Smooth muscle cell (in vitro differentiated cells): ENCODE data around the gene CHST14. TPM values are rescaled to one million over a fixed set of nuclear protein-coding genes. Genes with fewer than 3 reads are reported as not detected.

Experiments used
- DNase-seq: peaks from one replicate; lab custom pipeline; 2025; ENCODE audit not compliant: unreplicated experiment; lab: John Stamatoyannopoulos, UW
- H2AFZ ChIP-seq: fragments of 200-600 bp; sonication (generic); 2 replicates; pipeline ENCODE4 v1.6.0; 2016; ENCODE audit warnings: antibody characterized with exemption, low read depth, mild to moderate bottlenecking
- H3F3A ChIP-seq: fragments of 200-600 bp; sonication (generic); 2 replicates; pipeline ENCODE4 v1.6.0; 2017; ENCODE audit warnings: antibody characterized with exemption, low read depth
- H3K27ac ChIP-seq: fragments of 200-600 bp; sonication (generic); 2 replicates; pipeline ENCODE4 v1.5.1; 2016; ENCODE audit warnings: low read depth, mild to moderate bottlenecking
- H3K27me3 ChIP-seq: fragments of 200-600 bp; sonication (generic); 2 replicates; pipeline ENCODE4 v1.6.1; 2016; ENCODE audit warnings: low read depth, mild to moderate bottlenecking
- H3K36me3 ChIP-seq: fragments of 200-600 bp; sonication (generic); 2 replicates; pipeline ENCODE4 v1.5.1; 2016; ENCODE audit warnings: low read depth
- H3K4me1 ChIP-seq: fragments of 200-600 bp; sonication (generic); 2 replicates; pipeline ENCODE4 v1.5.1; 2016; ENCODE audit warnings: low read depth
- H3K4me2 ChIP-seq: fragments of 200-600 bp; sonication (generic); 2 replicates; pipeline ENCODE4 v1.6.0; 2016; ENCODE audit warnings: mild to moderate bottlenecking
- H3K4me3 ChIP-seq: fragments of 200-600 bp; sonication (generic); 2 replicates; pipeline ENCODE4 v1.5.1; 2016; ENCODE audit warnings: mild to moderate bottlenecking
- H3K79me2 ChIP-seq: fragments of 200-600 bp; sonication (generic); 2 replicates; pipeline ENCODE4 v1.6.0; 2016; ENCODE audit warnings: low read depth, mild to moderate bottlenecking
- H3K9ac ChIP-seq: fragments of 200-600 bp; sonication (generic); 2 replicates; pipeline ENCODE4 v1.6.0; 2016; ENCODE audit warnings: low read depth
- H3K9me3 ChIP-seq: fragments of 200-600 bp; sonication (generic); replicated peaks from 2 replicates; pipeline ENCODE4 v1.5.1; 2016; ENCODE audit warnings: low read depth
- H4K20me1 ChIP-seq: fragments of 200-600 bp; sonication (generic); 2 replicates; pipeline ENCODE4 v1.6.0; 2016; ENCODE audit warnings: low read depth
- CTCF ChIP-seq: fragments of 200-600 bp; sonication (generic); IDR thresholded peaks from 2 replicates; pipeline ENCODE4 v1.5.1; 2017; ENCODE audit warnings: borderline replicate concordance, mild to moderate bottlenecking, antibody characterized with exemption; ENCODE audit not compliant: insufficient read depth, poor library complexity, severe bottlenecking
- WGBS: methylation state at CpG from one replicate; pipeline ENCODE4 v1.1.7; 2016; ENCODE audit warnings: low lambda C conversion rate; 5-methylcytosine and 5-hydroxymethylcytosine counted together
- polyA plus RNA-seq: library from polyadenylated mRNA; unstranded; fragments of >200 nt; fragmentation: Nextera tagmentation; extraction: Ambion mirVana; gene quantifications from 2 replicates; pipeline ENCODE4 v1.2.1, GENCODE V29; 2016
- total RNA-seq: library from RNA; depleted of rRNA; stranded (reverse); fragments of >200 nt; gene quantifications from 2 replicates; pipeline ENCODE4 v1.2.3, GENCODE V29; 2014

Gene CHST14
- total and polyA plus RNA-seq, 2 experiments from 2014 or later: 19.1 to 24.6 TPM

DNA sequence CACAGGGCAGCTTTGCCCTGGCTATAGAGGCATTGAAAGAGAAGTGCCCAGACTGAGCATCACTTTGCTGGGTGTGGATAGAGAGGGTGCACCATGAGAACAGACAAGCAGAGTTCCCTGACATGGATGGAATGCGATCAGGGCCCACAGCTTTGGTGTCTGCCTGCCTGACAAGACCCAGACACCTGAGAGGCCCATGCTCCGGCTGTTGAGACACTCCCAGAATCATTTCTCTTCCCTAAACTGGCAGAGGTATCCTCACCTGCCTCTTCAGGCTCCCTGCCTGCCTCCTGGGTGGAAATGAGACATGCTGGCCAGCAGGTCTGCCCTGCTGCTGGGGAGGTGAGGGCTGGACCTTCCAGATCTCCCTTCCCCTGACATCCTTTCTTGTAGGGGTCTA is 10.4 kb upstream of the CHST14 start:
- Histone ChIP-seq H3K27me3 (no peaks in the 10 kb centered on the region), H3K27ac (no peak overlapping the region), H3K4me2 (no peak overlapping the region), H3K9ac (no peak overlapping the region), H3K4me3 (no peak overlapping the region), H4K20me1 (peaks cover 93% of the 10 kb centered on the region), H3K79me2 (peaks cover 26% of the 10 kb centered on the region), H2AFZ (no peak overlapping the region), H3F3A (no peaks in the 10 kb centered on the region), H3K4me1 (peaks cover 7% of the 10 kb centered on the region), H3K9me3 (no peaks in the 10 kb centered on the region), H3K36me3 (no peaks in the 10 kb centered on the region)
- no peak for TF ChIP-seq CTCF
- DNase-seq: no peak
- WGBS: 64% methylated on average over 2 of the region's 2 CpGs

GRCh38 chr15:40461958-40462357 is 8.8 kb upstream of the CHST14 start:
- Histone ChIP-seq H3K4me3 (no peak overlapping the region), H3K4me1 (no peaks in the 10 kb centered on the region), H3K4me2 (no peak overlapping the region), H2AFZ (no peak overlapping the region), H3F3A (no peaks in the 10 kb centered on the region), H3K9ac (no peak overlapping the region), H3K9me3 (no peaks in the 10 kb centered on the region), H3K27ac (no peak overlapping the region), H4K20me1 (peaks cover 78% of the 10 kb centered on the region), H3K79me2 (peaks cover 13% of the 10 kb centered on the region), H3K36me3 (no peaks in the 10 kb centered on the region), H3K27me3 (no peaks in the 10 kb centered on the region)
- 96% methylated on average over 17 of the region's 21 CpGs for WGBS
- no peak for TF ChIP-seq CTCF
- DNase-seq: no peak

DNA sequence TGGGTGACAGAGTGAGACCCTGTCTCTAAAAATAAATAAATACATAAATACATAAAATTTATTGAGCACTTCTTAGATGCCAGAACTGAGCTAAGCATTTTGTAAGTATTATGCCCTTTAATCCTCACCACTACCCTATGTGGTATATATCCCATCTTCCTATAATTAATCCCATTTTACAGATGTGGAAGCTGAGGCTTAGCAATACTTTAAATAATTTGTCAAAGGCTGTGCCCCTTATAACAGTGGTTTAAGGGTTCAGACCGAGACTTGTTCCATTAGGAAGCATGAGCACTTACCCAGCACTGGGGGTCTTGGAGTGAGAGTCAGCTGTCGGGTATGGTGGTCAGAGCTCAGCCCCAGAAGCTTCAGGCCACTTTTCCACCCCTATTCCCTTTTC is 7.5 kb upstream of the CHST14 start:
- Histone ChIP-seq H3K27me3 (no peaks in the 10 kb centered on the region), H3K9ac (no peak overlapping the region), H3K4me1 (no peaks in the 10 kb centered on the region), H2AFZ (no peak overlapping the region), H4K20me1 (peaks cover 64% of the 10 kb centered on the region), H3K36me3 (no peaks in the 10 kb centered on the region), H3F3A (no peaks in the 10 kb centered on the region), H3K4me2 (no peak overlapping the region), H3K9me3 (no peaks in the 10 kb centered on the region), H3K4me3 (no peak overlapping the region), H3K79me2 (peaks cover under 1% of the 10 kb centered on the region), H3K27ac (no peak overlapping the region)
- 97% methylated on average over 2 of the region's 2 CpGs for WGBS
- no peak for TF ChIP-seq CTCF
- DNase-seq: no peak

GRCh38 chr15:40463886-40464545 is 6.8 kb upstream of the CHST14 start:
- no peaks in the 10 kb centered on the region for H3K79me2 ChIP-seq
- H3K9me3 ChIP-seq: no peaks in the 10 kb centered on the region
- H3K4me3 ChIP-seq: no peak overlapping the region
- H3F3A ChIP-seq: peaks cover 5% of the 10 kb centered on the region
- 92% methylated on average over 14 of the region's 14 CpGs for WGBS
- no peak for TF ChIP-seq CTCF
- no peak overlapping the region for H3K27ac ChIP-seq
- DNase-seq: no peak
- no peak overlapping the region for H3K4me2 ChIP-seq
- no peak overlapping the region for H3K9ac ChIP-seq
- H3K36me3 ChIP-seq: no peaks in the 10 kb centered on the region
- H3K27me3 ChIP-seq: no peaks in the 10 kb centered on the region
- peaks cover 57% of the 10 kb centered on the region for H4K20me1 ChIP-seq
- H2AFZ ChIP-seq: no peak overlapping the region
- no peaks in the 10 kb centered on the region for H3K4me1 ChIP-seq
